Measurements from ENCODE around the gene RND3.

- TF ChIP-seq HDGF (IDR thresholded peaks at IDR 0.05; ENCODE audit: borderline replicate concordance) (no peak), BHLHE40 (IDR thresholded peaks at IDR 0.05; ENCODE audit: borderline replicate concordance) (no peak), SP1 (IDR thresholded peaks at IDR 0.05) (no peak), PKNOX1 (IDR thresholded peaks at IDR 0.05) (no peak), FOXM1 (IDR thresholded peaks at IDR 0.05; ENCODE audit: borderline replicate concordance) (no peak), ELF4 (IDR thresholded peaks at IDR 0.05) (no peak), ARNT (IDR thresholded peaks at IDR 0.05) (no peak), SUZ12 (IDR thresholded peaks at IDR 0.05) (no peak), NFRKB (IDR thresholded peaks at IDR 0.05) (no peak), ZNF384 (IDR thresholded peaks at IDR 0.05) (no peak), CTBP1 (IDR thresholded peaks at IDR 0.05; ENCODE audit: borderline replicate concordance) (no peak), TARDBP (IDR thresholded peaks at IDR 0.05) (no peak), FOXK2 (IDR thresholded peaks at IDR 0.05) (no peak)
Measured at GRCh38 chr2:150522269-150522668, 34.8 kb upstream of the RND3 start.
